RKO (cell line): ENCODE data around the gene GBP4.
"Not testable (repeated sequence)": the region's sequence is repeated elsewhere in the genome, so short reads cannot be mapped to it uniquely, and the experiment has no call there.

Experiments used
- DNase-seq: peaks from one replicate; pipeline ENCODE4 v3.0.0-alpha.2; 2016; ENCODE audit warnings: low spot score

The GBP4 gene, protein sequence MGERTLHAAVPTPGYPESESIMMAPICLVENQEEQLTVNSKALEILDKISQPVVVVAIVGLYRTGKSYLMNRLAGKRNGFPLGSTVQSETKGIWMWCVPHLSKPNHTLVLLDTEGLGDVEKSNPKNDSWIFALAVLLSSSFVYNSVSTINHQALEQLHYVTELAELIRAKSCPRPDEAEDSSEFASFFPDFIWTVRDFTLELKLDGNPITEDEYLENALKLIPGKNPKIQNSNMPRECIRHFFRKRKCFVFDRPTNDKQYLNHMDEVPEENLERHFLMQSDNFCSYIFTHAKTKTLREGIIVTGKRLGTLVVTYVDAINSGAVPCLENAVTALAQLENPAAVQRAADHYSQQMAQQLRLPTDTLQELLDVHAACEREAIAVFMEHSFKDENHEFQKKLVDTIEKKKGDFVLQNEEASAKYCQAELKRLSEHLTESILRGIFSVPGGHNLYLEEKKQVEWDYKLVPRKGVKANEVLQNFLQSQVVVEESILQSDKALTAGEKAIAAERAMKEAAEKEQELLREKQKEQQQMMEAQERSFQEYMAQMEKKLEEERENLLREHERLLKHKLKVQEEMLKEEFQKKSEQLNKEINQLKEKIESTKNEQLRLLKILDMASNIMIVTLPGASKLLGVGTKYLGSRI

DNA sequence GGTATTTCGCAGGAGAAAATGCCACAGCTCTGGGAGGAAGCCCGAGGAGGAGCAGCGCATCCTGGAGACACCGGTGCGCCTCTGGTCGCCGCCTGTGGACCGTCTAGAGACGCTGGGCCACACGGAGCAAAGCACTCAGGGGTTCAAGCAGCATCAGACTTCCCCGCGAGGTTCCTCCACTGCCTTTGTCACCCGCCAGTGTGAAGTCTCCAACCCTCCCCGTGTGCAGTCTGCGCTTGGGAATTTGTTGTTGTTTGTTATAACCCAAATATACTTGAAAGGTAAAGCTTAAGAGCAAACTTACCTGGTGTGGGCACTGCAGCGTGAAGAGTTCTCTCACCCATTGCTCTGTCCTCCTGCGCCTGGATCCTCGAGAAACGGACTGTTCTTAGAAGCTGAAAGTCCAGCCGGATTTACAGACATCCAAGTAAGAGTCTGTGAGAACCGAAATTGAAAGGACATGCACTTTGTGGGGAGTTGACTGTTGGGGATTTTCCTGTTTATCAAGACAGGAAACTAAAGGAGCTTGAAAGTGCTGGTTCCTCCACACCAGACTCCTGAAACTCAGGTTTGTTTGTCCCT, at the start of gene GBP4:
Gene GBP4, minus strand, starts transcription at position 452 of the 582 bp plus-strand sequence. Its CDS starts 108 bp downstream, at position 344.
- no peak for DNase-seq

DNA sequence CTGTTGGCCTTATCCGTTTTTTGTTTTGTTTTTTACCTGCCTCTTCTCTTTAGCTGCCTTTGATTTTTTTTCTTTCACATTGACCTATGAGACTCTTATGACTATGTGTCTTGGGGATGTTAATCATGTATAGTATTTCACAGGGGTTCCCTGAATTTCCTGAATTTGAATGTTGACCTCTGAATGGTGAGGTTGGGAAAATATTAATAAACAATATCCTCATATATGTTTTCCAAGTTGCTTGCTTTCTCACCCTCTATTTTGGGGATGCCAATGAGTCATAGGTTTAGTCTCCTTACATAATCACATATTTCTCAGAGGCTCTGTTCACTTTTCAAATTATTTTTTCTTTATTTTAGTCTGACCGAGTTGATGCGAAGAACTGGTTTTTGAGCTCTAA, 44.3 kb upstream of the GBP4 start:
- no peak for DNase-seq

DNA sequence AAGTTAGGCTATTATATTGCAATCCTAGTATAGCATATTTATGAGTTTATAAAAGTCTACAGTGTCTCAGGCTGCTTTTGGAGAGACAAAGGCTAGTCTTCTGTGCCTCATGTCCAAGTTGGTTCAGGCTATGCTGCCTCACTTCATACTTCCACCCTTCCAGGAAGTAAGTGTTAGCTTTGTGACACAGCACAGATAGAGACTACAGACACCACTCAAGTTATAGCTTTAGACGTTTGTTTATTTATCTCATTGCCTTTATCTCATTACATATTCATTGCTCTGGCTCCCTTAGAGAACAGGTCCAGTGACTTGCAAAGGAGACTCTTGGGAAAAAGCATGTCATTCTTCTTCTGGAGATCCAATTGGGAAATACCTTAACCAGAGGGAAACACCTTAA, 22.6 kb upstream of the GBP4 start:
- no peak for DNase-seq

DNA sequence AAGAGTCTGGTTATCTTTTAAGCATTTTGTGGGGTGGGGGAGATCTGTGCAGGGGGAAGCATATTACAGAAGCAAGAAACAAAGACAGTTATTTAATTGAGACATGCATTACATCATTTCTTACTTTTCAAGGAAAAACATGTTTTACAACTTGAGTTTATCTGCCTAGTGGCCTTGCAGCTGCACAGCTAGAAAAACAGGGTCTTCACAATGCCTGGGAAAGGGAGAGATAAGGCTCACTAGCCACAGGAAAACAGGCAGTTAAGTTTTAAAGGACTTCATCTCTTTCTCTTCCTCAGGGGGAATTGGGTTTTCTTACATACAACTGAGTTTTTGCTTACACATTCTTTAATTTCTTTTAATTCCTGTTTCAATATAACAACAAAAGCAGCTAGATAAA, 21.1 kb upstream of the GBP4 start:
- not testable (repeated sequence) for DNase-seq

DNA sequence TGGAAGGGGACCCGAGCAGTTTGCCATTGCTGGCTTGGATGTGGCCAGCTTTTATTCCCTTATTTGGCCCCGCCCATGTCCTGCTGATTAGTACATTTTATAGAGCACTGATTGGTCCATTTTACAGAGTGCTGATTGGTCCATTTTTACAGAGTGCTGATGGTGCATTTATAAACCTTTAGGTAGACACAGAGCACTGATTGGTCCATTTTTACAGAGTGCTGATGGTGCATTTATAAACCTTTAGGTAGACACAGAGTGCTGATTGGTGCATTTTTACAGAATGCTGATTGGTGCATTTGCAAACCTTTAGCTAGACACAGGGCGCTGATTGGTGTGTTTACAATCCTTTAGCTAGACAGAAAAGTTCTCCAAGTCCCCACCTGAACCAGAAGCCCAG, 20.2 kb upstream of the GBP4 start:
- DNase-seq, result not testable (repeated sequence)

DNA sequence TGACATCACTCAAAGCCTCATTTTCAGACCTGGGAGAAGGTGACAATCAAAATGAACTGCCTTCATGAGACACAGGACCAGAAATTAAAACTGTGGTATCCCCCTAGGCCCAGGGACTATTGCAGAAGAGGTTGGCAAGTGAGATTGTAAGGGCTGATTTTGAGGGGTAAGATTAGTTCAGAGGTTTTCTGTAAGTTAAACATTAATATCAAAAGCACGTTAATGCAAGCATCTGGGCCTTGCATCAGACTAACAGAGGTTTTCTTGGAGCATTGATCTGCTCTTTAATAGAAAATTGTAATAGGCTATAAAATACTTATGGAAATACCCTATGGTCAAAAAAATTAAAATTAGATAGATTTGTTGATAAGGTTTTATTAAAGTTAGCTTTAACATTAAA, 14.6 kb upstream of the GBP4 start:
- DNase-seq, result no peak

DNA sequence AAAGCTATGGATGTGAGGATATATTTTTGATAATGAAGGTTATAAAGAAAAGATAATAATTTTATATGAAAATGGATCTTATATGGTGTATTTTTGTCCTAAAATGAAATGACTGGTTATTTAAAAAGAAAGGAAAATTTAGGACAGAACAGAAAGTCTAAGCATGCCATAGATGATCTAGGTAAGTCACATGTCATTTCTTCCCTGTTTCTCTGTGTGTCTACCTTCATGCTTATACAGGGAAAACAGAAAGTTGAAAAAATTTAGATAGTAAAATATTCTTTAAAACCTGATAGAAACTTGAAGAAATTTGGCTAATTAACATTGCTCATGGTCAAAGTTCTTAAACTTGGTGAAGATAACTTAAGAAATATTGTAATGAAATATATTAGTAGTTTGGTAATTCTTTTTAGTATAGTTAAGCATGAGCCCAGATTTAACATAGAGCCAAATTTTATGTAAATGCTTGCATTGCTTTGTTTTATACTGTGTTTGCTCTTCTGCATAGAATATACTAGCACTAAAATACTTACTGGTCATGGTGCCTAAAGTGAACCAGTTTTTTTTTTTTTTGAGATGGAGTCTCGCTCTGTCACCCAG, 12.4 kb upstream of the GBP4 start:
- no peak for DNase-seq

DNA sequence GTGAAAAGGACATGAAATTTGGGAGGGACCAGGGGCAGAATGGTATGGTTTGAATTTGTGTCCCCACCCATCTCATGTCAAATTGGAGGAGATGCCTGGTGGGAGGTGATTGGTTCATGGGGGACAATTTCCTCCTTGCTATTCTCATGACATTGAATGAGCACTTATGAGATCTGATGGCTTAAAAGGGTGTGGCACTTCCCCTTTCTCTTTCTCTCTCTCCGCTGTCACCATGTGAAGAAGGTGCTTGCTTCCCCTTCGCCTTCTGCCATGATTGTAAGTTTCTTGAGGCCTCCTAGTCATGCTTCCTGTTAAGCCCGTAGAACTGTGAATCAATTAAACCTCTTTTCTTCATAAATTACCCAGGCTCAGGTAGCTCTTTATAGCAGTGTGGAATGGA, 7.6 kb upstream of the GBP4 start:
- DNase-seq, result no peak

DNA sequence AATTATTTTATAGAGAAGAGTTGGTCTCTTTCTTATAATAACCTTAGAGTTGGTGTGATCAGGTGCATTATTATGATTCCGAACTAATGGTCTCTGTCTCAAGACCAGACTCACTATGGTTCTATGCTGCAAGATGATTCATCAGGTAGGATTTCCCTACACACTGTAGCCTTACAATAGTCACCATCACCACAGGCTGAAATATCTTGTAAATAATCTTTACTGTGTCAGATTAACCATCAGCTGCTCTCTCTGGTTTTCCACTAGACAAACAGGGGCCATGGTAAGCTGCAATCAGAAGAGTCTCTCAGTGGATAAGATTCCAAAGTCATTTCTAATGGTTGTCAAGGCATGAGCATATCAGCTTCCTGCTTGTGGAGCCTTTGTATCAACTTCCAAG, 4.4 kb upstream of the GBP4 start:
- peak; percentile 21 for DNase-seq

DNA sequence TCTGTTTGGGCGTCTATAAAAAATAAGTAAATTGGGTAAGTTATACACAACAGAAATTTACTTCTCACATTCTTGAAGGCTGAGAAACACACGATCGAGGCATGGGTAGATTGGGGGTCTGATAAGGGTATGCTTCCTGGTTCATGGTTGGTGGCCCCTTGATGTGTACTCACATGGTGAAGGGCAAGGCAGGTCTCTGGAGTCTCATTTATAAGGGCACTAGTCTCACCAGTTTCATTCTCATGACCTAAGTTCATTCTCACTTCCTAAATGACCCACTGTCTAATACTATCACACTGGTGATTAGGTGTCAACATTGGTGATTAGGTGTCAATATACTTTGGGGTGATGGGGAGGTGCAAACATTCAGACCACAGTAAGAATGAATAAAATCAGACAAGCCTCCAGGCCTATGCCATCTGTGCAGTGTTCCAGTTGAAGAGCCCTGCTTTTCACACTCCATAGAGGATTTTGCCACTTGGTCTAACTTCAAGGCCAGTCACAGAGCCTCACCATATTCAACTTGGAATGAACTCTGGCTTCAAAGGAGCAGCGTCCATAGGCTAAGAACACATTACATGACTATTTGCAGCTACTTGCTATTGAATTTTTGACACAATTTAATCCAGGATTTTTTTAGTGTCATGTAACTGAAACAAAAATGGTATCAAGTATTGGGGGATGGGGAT, 2.5 kb upstream of the GBP4 start:
- DNase-seq, result no peak

DNA sequence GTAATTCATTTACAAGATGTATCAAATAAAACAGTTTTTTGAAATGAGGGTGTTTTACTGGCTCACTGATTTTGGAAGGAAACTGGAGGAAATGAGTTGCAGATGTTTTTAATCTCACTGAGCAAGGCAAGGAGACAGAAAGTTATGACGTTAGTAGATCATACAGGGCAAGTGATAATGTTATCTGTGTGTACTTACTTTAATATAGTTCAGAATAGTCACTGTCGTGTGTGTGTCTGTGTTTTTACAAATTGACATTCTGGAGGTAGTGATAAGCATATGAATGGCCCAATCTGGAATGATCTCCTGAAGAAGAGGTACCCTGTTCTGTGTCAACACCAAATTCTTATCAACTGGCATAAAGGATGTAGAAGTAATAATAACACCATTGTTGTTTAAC, 1.9 kb upstream of the GBP4 start:
- DNase-seq, result no peak

DNA sequence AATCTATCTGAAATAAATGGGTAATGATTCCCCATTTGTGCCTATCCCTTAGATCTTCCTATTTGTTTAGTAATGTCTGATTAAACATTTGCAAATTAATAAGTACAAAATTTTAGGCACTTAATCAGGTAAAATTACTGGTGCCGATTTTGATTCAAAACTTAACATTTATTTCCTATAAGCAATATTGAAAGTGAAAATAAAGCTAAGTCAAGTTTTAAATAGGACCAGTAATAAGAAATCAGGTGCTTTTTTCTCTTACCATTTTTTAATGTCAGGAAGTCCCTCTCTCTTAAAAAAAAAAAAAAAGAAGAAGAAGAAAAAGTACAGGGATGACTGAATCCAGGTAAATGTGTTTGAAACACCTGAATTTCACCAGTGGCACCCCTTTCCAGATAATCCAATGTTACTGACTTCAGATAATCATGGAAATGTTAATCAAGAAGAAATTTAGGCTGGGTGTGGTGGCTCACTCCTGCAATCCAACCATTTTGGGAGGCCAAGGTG, 836 bp upstream of the GBP4 start:
- DNase-seq, result no peak

DNA sequence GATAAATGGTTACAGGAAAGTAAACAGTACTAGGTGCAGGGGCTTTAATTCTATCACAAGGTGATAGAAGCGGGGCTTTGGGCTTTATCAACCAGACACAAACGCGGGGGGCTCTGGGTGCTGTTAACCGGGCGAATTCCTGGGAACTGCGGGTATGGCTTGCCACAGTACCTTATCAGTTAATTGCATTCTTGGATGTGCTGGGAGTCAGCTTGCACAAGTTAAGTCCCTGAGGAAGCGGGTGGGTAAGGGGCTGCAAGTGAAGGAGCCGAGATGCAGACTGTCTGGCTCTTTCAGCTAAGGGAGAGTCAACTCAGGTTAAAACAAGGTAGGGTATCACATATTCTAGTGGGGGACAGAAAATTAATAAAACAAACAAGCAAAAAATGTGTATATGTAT, 661 bp downstream of the GBP4 start:
- DNase-seq, result no peak

DNA sequence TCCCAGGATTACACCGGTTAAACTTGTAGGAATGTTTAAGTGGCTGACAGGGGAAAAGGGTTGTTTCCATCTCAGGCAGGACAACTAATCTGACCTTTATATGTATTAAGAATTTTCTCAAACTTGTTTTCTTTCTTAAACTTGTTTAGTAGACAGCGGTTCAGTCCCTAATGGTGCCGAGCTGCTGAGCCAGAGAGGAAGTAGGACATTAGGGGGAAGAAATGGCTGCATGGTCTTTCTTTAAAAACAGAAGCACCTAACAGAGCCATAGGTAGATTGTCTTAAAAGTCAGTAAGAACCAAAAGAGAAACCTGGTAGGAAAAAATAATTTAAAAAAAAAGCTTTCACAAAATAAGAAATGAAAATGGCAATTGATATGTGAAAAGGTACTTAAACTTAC, 3.3 kb downstream of the GBP4 start:
- no peak for DNase-seq

DNA sequence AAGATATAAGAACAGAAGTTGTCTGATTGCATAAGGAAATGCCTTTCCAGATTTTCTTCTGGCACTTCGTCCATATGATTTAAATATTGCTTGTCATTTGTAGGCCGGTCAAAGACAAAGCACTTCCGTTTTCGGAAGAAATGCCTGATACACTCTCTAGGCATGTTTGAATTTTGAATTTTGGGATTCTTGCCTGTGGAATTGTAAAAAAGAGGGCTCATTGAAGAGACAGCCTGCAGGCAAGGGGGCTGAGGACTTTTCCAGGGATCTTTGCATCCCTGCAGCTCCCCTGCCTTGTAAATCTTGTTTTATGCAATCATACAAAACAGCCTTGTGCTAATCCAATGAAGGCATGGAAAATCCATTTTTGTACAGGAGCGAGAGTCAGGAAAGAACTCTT, 7.4 kb downstream of the GBP4 start:
- DNase-seq, result no peak

DNA sequence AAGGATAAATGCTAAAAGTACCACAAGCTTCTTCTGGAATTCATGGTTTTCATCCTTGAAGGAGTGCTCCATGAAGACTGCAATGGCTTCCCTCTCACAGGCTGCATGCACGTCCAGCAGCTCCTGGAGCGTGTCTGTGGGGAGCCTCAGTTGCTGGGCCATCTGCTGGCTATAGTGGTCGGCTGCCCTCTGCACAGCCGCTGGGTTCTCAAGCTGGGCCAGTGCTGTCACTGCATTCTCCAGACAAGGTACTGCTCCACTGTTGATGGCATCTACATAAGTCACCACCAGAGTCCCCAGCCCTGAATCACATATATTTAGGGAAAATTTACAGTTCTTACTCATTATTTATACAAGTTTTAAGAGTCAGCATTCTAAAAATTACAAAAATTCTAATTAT, 8.7 kb downstream of the GBP4 start:
- DNase-seq, result no peak

DNA sequence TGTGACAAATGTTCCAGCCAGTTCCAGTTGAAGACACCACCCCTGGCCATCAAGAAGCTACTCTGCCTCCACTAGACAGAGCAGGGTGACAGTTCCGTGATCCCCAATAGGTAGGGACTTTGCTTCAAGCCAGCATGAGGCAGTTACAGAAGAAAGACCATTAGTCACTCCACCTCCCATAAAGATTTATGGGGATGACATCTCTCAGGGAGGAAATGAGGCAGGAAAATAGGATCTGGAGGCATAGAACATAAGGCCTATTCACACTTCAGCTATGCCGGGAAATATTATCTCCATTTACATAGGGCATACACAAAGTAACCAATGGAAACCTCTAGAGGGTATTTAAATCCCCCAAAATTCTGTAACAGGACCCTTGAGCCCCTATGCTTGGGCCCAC, 19.4 kb downstream of the GBP4 start:
- DNase-seq, result peak; percentile 53

DNA sequence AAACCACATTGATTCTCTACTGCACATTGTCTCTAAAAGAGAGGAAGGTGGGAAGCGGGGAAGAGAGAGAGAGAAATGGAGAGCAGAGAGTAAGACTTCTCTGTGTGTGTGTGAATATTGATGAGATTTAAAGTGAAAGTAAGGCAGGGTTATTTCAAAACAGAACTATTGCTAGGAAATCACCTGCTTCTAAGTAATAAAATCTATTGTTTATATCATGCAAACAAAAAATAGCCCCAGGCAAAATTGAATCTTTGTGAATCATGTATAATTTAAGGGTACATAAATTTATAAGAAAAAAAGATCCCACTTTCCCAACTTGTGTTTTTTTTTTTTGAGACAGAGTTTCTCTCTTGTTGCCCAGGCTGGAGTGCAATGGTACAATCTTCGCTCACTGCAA, 21.8 kb downstream of the GBP4 start:
- DNase-seq, result no peak

DNA sequence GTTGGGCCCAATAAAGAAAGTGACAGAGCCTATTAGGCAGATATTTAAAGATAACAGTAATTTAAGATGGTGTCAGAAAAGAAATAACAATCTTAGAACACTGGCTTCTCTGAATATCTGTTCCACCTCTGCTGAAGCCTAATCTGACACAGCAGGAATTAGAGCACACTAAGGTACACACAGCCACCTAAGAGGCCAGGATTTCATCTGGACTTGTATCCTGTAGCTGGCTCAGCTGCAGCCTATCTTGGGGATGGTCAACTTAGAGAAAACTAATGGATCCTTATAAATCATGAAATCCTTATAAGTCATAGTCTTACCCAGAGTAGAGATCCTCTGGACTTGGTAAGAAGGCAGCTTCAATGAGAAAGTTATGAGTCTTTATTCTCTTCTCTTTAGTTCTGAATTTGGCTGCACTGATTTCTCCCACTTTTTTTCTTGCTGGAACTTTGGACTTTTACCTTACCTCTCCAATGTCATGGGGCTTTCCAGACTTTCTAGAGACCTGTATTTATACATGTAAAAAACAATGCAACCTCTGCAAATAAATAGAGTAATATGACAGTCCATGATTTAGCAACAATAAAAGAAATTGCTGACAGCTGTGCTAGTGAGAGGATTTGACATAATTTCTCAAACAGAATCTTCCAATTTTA, 23.0 kb downstream of the GBP4 start, which contains the start of gene GBP7:
Gene GBP7, minus strand, starts transcription at position 403 of the 656 bp plus-strand sequence. CDS start 4,068 bp downstream, outside the sequence.
- no peak for DNase-seq

DNA sequence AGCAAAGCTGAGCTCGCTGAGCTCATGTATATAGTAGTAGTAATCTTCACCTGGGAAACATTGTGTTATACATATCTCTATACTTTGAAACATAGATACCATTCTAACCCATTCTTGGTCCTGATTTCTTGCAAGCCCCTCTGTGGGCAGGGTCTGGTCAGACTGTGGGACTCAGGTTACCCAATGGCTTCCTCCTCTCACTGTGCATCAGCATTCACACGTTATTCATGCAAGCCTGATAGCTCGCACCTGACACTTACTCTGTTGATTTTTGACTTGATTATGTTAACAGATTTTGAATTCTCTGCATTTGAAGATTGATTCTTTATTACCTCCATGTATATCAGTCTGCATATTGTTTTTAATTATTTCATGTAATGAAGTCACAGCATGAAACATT, 24.3 kb downstream of the GBP4 start:
- DNase-seq, result no peak

DNA sequence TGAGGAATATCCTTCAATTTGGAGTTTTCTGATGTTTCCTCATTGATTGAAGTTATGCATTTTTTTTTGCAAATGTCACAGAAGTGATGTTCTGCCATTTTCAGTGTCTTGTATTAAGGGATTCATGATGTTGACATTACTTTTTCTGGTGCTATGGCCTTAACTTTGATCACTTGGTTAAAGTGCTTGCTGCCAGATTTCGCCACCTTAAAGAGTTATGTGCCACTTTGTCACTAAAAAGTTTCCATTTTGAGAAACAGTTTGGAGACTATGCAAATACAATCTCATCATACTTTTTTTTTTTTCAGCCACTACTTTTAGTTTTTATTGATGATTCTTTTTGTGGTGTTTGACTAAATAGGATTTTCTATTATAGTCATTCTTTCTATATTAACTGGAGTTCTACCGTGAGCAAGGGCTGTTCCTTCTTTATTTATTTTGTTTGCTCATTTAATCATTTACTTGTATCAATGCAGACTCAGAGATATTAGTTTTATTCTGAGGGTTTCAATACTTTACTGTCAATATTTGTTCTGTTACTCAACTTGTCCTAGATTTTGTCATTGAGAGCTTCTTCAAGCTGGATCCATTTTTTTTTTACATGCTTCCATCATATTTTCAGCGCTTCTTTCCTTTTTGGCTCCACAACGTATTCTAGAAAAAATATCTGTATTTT, 26.1 kb downstream of the GBP4 start:
- DNase-seq, result no peak
